T-helper 1 cell treated with Interleukin-12 subunit alpha and Interleukin-12 subunit beta and Interleukin-4 antibody, amounts not matched to agents 30 μg/mL and 1 μg/mL, for 36 hours (primary cell): ENCODE data around the gene PNMT.
A peak's percentile ranks its signal among the peaks of the same experiment; 100 is the strongest.

Source experiments
- H3K27ac Mint-ChIP-seq: one replicate; pipeline ENCODE4 v1.8.0; 2021; ENCODE audit warnings: mild to moderate bottlenecking, mixed read lengths
- H3K27me3 Mint-ChIP-seq: one replicate; pipeline ENCODE4 v1.8.0; 2021; ENCODE audit warnings: low read depth, mixed read lengths
- H3K36me3 Mint-ChIP-seq: one replicate; pipeline ENCODE4 v1.8.0; 2021; ENCODE audit warnings: low read depth, mixed read lengths
- H3K4me1 Mint-ChIP-seq: one replicate; pipeline ENCODE4 v1.8.0; 2021; ENCODE audit warnings: low read depth, mixed read lengths
- H3K4me3 Mint-ChIP-seq: one replicate; pipeline ENCODE4 v1.8.0; 2021; ENCODE audit warnings: mild to moderate bottlenecking, moderate library complexity, mixed read lengths
- H3K9me3 Mint-ChIP-seq: one replicate; pipeline ENCODE4 v1.8.0; 2021; ENCODE audit warnings: mixed read lengths

Gene PNMT

GRCh38 chr17:39677542-39678339 is 9.5 kb downstream of the PNMT start:
- Mint-ChIP-seq H3K27ac (no peak overlapping the region), H3K4me3 (no peak overlapping the region), H3K36me3 (peaks cover 8% of the 10 kb centered on the region), H3K9me3 (no peaks in the 10 kb centered on the region), H3K27me3 (no peaks in the 10 kb centered on the region), H3K4me1 (peaks cover 43% of the 10 kb centered on the region)

DNA sequence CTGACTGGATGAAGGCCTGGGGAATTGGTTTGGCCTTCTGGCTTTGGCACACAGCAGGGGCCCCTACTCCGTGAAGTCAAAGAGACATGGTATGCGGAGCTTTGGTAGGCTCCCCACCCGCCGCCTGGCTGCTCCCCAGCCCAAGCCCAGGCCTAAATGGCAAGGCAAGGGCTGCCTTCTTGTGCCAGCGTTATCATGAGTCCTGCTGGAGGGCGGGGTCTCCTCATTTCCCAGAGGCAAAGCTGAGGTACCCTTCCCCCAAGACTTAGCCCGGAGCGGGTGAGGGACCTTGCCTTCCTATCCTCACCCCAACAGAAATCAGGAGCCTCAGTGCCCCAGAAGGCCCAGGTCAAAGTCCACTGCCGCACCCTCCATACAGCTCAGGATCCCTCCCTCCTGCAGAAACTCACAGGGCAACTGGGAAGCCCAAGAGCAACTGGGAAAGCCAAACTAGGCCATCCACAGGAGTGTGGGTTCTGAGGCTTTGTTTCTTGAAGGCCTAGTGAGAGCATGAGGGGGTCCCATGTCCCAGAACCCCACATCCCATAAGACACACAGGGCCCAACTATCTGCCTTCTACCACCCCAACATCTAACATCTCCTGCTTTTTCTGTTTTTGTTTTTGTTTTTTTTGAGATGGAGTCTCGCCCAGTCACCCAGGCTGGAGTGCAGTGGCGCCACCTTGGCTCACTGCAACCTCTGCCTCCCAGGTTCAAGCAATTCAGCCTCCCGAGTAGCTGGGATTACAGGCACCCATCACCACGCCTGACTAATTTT is 10.3 kb downstream of the PNMT start:
- Mint-ChIP-seq H3K27ac (peak overlapping the region; percentile 93), H3K9me3 (no peaks in the 10 kb centered on the region), H3K4me3 (no peak overlapping the region), H3K36me3 (peaks cover 14% of the 10 kb centered on the region), H3K4me1 (peaks cover 43% of the 10 kb centered on the region), H3K27me3 (no peaks in the 10 kb centered on the region)

GRCh38 chr17:39679521-39680192 is 11.4 kb downstream of the PNMT start:
- peak overlapping the region; percentile 93 for H3K27ac Mint-ChIP-seq
- H3K27me3 Mint-ChIP-seq: no peaks in the 10 kb centered on the region
- H3K36me3 Mint-ChIP-seq: peaks cover 14% of the 10 kb centered on the region
- no peaks in the 10 kb centered on the region for H3K9me3 Mint-ChIP-seq
- H3K4me1 Mint-ChIP-seq: peaks cover 43% of the 10 kb centered on the region
- no peak overlapping the region for H3K4me3 Mint-ChIP-seq

DNA sequence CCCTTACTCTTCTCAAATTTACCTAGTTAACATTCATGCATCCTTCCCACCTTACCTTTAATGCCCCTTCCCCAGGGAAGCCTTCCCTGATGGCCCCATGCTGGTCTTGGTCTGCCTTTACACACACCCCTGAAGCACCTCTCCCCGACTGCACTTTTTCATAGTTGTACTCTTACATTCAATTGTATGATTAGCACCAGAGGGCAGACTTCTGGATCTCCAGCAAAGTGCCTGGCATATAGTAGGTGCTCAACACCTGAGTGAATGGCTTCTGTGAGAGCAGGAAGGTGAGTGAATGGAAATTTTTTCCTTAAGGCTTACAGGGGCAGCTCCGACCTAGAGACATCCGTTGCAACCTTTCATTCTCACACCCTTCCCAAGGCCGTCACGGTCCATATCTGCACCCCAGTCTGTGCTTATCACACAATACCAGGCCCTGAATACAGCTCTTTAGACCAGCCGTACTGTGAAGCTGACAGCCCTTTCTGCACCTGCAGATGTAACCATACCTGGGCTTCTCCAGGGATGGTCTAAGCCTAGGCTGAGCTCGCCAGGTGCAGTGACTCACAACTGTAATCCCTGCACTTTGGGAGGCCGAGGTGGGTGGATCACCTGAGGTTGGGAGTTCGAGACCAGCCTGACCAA is 15.2 kb downstream of the PNMT start:
- Mint-ChIP-seq H3K4me3 (no peak overlapping the region), H3K9me3 (peaks cover 4% of the 10 kb centered on the region), H3K36me3 (peaks cover 29% of the 10 kb centered on the region), H3K27me3 (no peaks in the 10 kb centered on the region), H3K27ac (no peak overlapping the region), H3K4me1 (peaks cover 36% of the 10 kb centered on the region)

DNA sequence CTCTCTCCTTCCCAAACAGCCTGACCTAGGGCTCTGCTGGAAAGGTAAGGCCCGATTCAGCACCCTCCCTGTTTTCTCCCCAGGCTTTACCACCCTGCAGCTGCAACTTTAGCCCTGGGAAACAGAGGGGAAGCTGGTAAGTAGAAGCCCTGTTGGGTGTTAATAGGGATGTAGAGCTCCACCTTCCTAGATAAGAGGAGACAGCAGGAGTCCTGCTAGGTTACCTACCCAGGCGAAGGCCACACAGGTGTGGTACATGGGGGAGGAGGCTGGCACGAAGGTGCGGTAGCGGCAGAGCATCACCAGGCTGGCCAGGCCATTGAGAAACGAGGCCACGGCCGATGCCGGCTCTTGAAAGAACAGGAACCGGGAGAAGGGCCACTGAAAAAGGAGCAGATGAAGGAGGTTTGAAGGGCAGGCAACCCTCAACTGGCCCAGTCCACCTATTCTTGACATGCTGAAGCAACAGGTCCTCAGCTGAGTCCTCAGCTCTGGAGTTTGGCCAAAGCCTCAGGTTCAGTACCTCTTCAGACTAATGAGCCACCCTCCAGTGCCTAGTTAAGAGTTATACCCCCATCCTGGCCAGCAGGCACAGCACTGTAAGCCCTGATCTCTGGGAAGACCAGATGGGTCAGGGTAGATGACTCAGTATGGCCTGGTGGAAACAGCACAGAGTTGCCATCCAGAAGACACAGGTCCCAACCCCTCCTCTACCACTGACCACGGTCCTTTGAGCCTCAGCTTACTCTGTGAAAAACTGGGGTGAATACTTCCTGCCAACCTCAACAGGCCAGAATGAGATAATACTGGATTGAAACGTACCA is 16.3 kb downstream of the PNMT start:
- Mint-ChIP-seq H3K36me3 (peaks cover 29% of the 10 kb centered on the region), H3K4me3 (no peak overlapping the region), H3K27ac (no peak overlapping the region), H3K4me1 (peaks cover 32% of the 10 kb centered on the region), H3K9me3 (peaks cover 7% of the 10 kb centered on the region), H3K27me3 (no peaks in the 10 kb centered on the region)

DNA sequence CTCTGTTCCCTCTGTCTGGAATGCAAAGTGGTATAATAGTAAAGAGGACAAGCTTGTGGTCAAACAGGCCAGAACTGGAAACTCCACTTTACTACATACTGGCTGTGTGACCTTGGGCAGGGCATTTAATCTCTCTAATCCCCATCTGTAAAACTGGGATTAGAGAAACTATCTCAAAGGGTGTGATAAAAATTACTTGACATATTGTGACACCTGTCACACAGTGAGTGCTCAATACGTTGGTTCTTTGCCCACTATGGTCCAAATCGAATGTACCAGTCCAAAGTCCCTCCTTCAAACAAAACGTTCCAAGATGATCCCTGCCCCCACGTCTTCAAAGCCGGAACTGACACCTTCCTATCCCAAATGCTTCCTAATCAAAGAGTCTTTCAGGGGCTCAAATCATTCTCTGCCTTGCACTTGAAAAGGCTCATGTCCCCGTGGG is 18.9 kb downstream of the PNMT start:
- H3K27me3 Mint-ChIP-seq: no peaks in the 10 kb centered on the region
- H3K27ac Mint-ChIP-seq: peak overlapping the region; percentile 95
- peaks cover 7% of the 10 kb centered on the region for H3K9me3 Mint-ChIP-seq
- H3K4me1 Mint-ChIP-seq: peaks cover 21% of the 10 kb centered on the region
- peak overlapping the region; percentile 86 for H3K4me3 Mint-ChIP-seq
- H3K36me3 Mint-ChIP-seq: peaks cover 24% of the 10 kb centered on the region

DNA sequence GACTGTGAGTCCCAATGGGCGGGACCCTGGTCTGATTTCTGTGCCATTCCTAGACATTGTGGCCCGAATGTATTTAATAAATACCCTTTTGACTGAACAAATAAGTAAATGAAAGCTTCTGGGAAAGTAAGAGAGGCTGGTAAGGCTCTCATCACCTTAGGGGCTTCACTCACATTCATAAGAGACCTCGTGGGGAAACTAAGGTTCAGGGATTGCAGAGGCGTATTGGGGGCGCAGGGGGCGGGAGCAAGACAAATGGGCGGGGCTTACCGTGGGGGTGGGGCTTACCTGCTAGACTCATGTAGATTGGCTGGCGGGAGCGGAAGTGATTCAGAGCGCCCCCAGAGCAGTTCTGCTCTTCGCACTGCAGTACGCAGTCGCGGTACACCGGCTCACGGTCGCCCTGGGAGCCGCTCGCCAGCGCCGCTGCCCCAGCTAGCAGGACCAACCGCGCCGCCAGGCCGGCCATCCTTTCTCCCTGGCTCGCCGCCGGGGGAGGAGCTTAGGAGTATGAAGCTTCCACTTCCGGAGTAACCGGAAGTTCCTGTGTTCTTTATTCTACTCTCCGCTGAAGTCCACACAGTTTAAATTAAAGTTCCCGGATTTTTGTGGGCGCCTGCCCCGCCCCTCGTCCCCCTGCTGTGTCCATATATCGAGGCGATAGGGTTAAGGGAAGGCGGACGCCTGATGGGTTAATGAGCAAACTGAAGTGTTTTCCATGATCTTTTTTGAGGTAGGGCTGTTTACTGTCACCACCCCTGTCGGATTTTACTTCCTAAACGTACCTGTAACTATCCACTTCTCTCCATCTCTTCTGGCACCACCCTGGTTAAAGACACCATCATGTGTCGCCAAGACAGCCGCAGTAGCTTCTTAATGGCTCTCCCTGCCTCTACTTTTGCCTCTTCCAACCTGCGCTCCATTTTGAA is 19.6 kb downstream of the PNMT start, which contains the start of gene PGAP3:
Gene PGAP3 (minus strand): TSS at position 512 of the 929 bp plus-strand sequence. CDS start 43 bp downstream, at position 469.
- H3K4me1 Mint-ChIP-seq: peaks cover 21% of the 10 kb centered on the region
- H3K36me3 Mint-ChIP-seq: peaks cover 24% of the 10 kb centered on the region
- no peaks in the 10 kb centered on the region for H3K27me3 Mint-ChIP-seq
- peak within 1 kb of the TSS; percentile 86 for H3K4me3 Mint-ChIP-seq
- H3K27ac Mint-ChIP-seq: peak within 1 kb of the TSS; percentile 95
- H3K9me3 Mint-ChIP-seq: peaks cover 7% of the 10 kb centered on the region

GRCh38 chr17:39688475-39688835 is 20.2 kb downstream of the PNMT start:
- peaks cover 21% of the 10 kb centered on the region for H3K4me1 Mint-ChIP-seq
- peaks cover 7% of the 10 kb centered on the region for H3K9me3 Mint-ChIP-seq
- peak overlapping the region; percentile 86 for H3K4me3 Mint-ChIP-seq
- peaks cover 19% of the 10 kb centered on the region for H3K36me3 Mint-ChIP-seq
- no peaks in the 10 kb centered on the region for H3K27me3 Mint-ChIP-seq
- H3K27ac Mint-ChIP-seq: peak overlapping the region; percentile 95

DNA sequence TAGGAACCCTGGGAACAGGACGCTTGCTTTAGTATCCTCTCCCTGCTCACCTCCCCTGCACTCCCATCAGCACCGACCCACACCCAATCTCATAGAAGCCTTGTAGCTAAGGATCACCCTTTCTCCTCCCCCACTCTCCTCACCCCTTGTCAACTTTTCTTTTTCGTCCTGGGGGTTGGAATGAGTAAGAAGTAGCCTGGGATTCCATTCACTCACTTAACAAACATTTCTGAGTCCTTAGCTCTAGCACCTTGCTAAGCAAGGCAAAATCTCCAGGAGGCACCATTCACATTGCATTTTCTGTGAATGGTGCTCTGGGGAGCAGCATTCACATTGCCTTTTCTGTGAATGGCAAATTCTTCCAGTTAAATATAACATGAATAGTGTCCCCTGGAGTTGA is 20.7 kb downstream of the PNMT start:
- Mint-ChIP-seq H3K4me1 (peaks cover 21% of the 10 kb centered on the region), H3K36me3 (peaks cover 17% of the 10 kb centered on the region), H3K4me3 (peak overlapping the region; percentile 86), H3K27ac (peak overlapping the region; percentile 46), H3K27me3 (no peaks in the 10 kb centered on the region), H3K9me3 (peaks cover 7% of the 10 kb centered on the region)

- Mint-ChIP-seq H3K9me3 (no peaks in the 10 kb centered on the region), H3K4me3 (no peak overlapping the region), H3K27ac (no peak overlapping the region), H3K27me3 (peaks cover 17% of the 10 kb centered on the region), H3K36me3 (no peaks in the 10 kb centered on the region), H3K4me1 (peaks cover 1% of the 10 kb centered on the region)
Measured at GRCh38 chr17:39694593-39694992, 26.3 kb downstream of the PNMT start.

DNA sequence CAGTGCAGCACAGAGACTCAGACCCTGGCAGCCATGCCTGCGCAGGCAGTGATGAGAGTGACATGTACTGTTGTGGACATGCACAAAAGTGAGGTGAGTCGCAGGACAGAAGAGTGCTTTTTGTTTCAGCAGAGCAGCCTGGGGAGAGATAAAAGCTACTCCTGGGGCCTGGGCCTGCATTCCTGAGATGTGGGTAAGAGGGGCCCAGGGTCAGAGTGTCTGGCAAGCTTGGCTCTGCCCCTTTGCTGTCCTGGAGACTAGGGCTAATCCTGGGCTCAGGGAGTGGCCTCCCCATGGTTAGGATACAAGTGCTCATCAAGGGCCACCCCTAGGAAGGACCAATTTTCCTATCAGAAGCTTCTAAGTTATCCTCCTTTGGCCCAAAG is 26.8 kb downstream of the PNMT start:
- Mint-ChIP-seq H3K9me3 (no peaks in the 10 kb centered on the region), H3K36me3 (no peaks in the 10 kb centered on the region), H3K27ac (no peak overlapping the region), H3K27me3 (peaks cover 20% of the 10 kb centered on the region), H3K4me3 (no peak overlapping the region), H3K4me1 (peaks cover 3% of the 10 kb centered on the region)

GRCh38 chr17:39696731-39697130 is 28.5 kb downstream of the PNMT start:
- H3K27me3 Mint-ChIP-seq: peaks cover 34% of the 10 kb centered on the region
- H3K9me3 Mint-ChIP-seq: no peaks in the 10 kb centered on the region
- H3K27ac Mint-ChIP-seq: no peak overlapping the region
- H3K4me3 Mint-ChIP-seq: no peak overlapping the region
- no peaks in the 10 kb centered on the region for H3K36me3 Mint-ChIP-seq
- H3K4me1 Mint-ChIP-seq: peaks cover 6% of the 10 kb centered on the region

GRCh38 chr17:39697961-39698360 is 29.7 kb downstream of the PNMT start:
- Mint-ChIP-seq H3K9me3 (no peaks in the 10 kb centered on the region), H3K4me3 (no peak overlapping the region), H3K4me1 (peaks cover 6% of the 10 kb centered on the region), H3K27ac (no peak overlapping the region), H3K36me3 (no peaks in the 10 kb centered on the region), H3K27me3 (peaks cover 46% of the 10 kb centered on the region)
